Activated CD8-positive, alpha-beta T cell treated with anti-CD3 and anti-CD28 coated beads for 36 hours (primary cell): ENCODE measurements around the gene MAP3K8. TPM values are rescaled to one million over a fixed set of nuclear protein-coding genes. Genes with fewer than 3 reads are reported as not detected.

Experiments
- ATAC-seq: fragments of 200-7000 bp; cut with Tn5 transposase; one replicate; pipeline ENCODE4 v1.10.0; 2021; ENCODE audit warnings: mild to moderate bottlenecking, moderate library complexity
- CTCF ChIA-PET: fragments of 350-600 bp; sonication (Branson Sonifier 250); formaldehyde crosslinking; loops from one replicate; lab custom pipeline; 2021; ENCODE audit warnings: antibody characterized with exemption; lab: Charles Lee
- POLR2A ChIA-PET: fragments of 350-600 bp; sonication (Branson Sonifier 250); formaldehyde crosslinking; loops from one replicate; lab custom pipeline; 2021; ENCODE audit warnings: antibody characterized with exemption; lab: Charles Lee
- DNase-seq: peaks from one replicate; pipeline ENCODE4 v3.0.0-alpha.2; 2020
- H3K27ac Mint-ChIP-seq: one replicate; pipeline ENCODE4 v1.8.0; 2021; ENCODE audit warnings: mild to moderate bottlenecking, mixed read lengths
- H3K27me3 Mint-ChIP-seq: one replicate; pipeline ENCODE4 v1.8.0; 2021; ENCODE audit warnings: mixed read lengths
- H3K36me3 Mint-ChIP-seq: one replicate; pipeline ENCODE4 v1.8.0; 2021; ENCODE audit warnings: low read depth, mixed read lengths
- H3K4me1 Mint-ChIP-seq: one replicate; pipeline ENCODE4 v1.8.0; 2021; ENCODE audit warnings: low read depth, mixed read lengths
- H3K4me3 Mint-ChIP-seq: one replicate; pipeline ENCODE4 v1.8.0; 2021; ENCODE audit warnings: mild to moderate bottlenecking, moderate library complexity, mixed read lengths
- H3K9me3 Mint-ChIP-seq: one replicate; pipeline ENCODE4 v1.8.0; 2021; ENCODE audit warnings: mixed read lengths
- CTCF ChIP-seq: fragments of 200-600 bp; IDR thresholded peaks from one replicate; pipeline ENCODE4 v1.8.0; 2022; ENCODE audit warnings: antibody characterized with exemption, mild to moderate bottlenecking
- intact Hi-C: fragments of 100-400 bp; cut with micrococcal nuclease; formaldehyde crosslinking; loops from one replicate; pipeline ENCODE4 v1.10.0; 2022
- total RNA-seq, 2 experiments: library from RNA; stranded (reverse); gene quantifications; one replicate each; pipeline ENCODE4 v1.2.3, GENCODE V29; 2021

The MAP3K8 gene
- total RNA-seq, 2 experiments from 2014 or later, result 24.0 to 25.7 TPM

- H3K4me3 Mint-ChIP-seq, result no peak overlapping the region
- DNase-seq (no peak), ATAC-seq (no peak)
- ChIA-PET CTCF (interaction anchor here (9.5 kb wide), 1 partner anchor 198 kb away, joined by 129 read pairs; no protein-coding TSS in a partner anchor), POLR2A (interaction anchor here (0.6 kb wide), 1 partner anchor 147 kb away, joined by 3 read pairs; no protein-coding TSS in a partner anchor)
- H3K36me3 Mint-ChIP-seq, result no peaks in the 10 kb centered on the region
- no peak overlapping the region for H3K27ac Mint-ChIP-seq
- peaks cover 10% of the 10 kb centered on the region for H3K27me3 Mint-ChIP-seq
- no peak for TF ChIP-seq CTCF
- no peaks in the 10 kb centered on the region for H3K9me3 Mint-ChIP-seq
- intact Hi-C loops, result no loop called here
- H3K4me1 Mint-ChIP-seq, result peaks cover 2% of the 10 kb centered on the region
These were observed 44.4 kb upstream of the MAP3K8 start for GRCh38 chr10:30389543-30389942.

GRCh38 chr10:30390207-30390606 lies 43.8 kb upstream of the MAP3K8 start:
- DNase-seq (no peak), ATAC-seq (no peak)
- TF ChIP-seq CTCF, result no peak
- Mint-ChIP-seq H3K27ac (no peak overlapping the region), H3K36me3 (no peaks in the 10 kb centered on the region), H3K4me1 (peaks cover 2% of the 10 kb centered on the region), H3K9me3 (no peaks in the 10 kb centered on the region), H3K4me3 (no peak overlapping the region), H3K27me3 (peaks cover 12% of the 10 kb centered on the region)
- ChIA-PET CTCF (interaction anchor here (2.3 to 9.5 kb wide), 2 partner anchors 191 to 197 kb away, joined by 20 to 129 read pairs; no protein-coding TSS in a partner anchor), POLR2A (interaction anchor here (0.7 kb wide), 1 partner anchor 292 kb away, joined by 3 read pairs; no protein-coding TSS in a partner anchor)
- intact Hi-C loops, result loop anchor here (5.0 kb wide), 1 partner anchor 202 kb away; no protein-coding TSS in a partner anchor

- Mint-ChIP-seq H3K27me3 (peaks cover 12% of the 10 kb centered on the region), H3K36me3 (no peaks in the 10 kb centered on the region), H3K9me3 (no peaks in the 10 kb centered on the region), H3K27ac (no peak overlapping the region), H3K4me1 (peaks cover 2% of the 10 kb centered on the region), H3K4me3 (no peak overlapping the region)
- intact Hi-C loops, result loop anchor here (5.0 kb wide), 1 partner anchor 201 kb away; no protein-coding TSS in a partner anchor
- ATAC-seq (no peak), DNase-seq (no peak)
- no peak for TF ChIP-seq CTCF
- ChIA-PET CTCF (interaction anchor here (1.1 to 9.5 kb wide), 7 partner anchors 33 to 196 kb away, joined by 4 to 129 read pairs (median 16); no protein-coding TSS in a partner anchor), POLR2A (no interaction called here)
These were observed 42.7 kb upstream of the MAP3K8 start for GRCh38 chr10:30391266-30391665.

- peaks cover 11% of the 10 kb centered on the region for H3K27me3 Mint-ChIP-seq
- no peak overlapping the region for H3K4me3 Mint-ChIP-seq
- ATAC-seq (peak; percentile 100), DNase-seq (peak; percentile 78)
- peak; percentile 88 for TF ChIP-seq CTCF
- intact Hi-C loops, result loop anchor here (2.0 to 5.0 kb wide), 2 partner anchors 142 to 200 kb away; no protein-coding TSS in a partner anchor
- no peaks in the 10 kb centered on the region for H3K9me3 Mint-ChIP-seq
- no peaks in the 10 kb centered on the region for H3K36me3 Mint-ChIP-seq
- POLR2A ChIA-PET, result no interaction called here
- no peak overlapping the region for H3K27ac Mint-ChIP-seq
- CTCF ChIA-PET, result interaction anchor here (0.6 to 9.5 kb wide), 32 partner anchors 9 to 315 kb away, joined by 3 to 129 read pairs (median 4); no protein-coding TSS in a partner anchor
- H3K4me1 Mint-ChIP-seq, result peaks cover 3% of the 10 kb centered on the region
These were observed 41.4 kb upstream of the MAP3K8 start for GRCh38 chr10:30392564-30392990.

- DNase-seq (no peak), ATAC-seq (no peak)
- ChIA-PET CTCF (interaction anchor here (0.9 to 9.5 kb wide), 5 partner anchors 37 to 197 kb away, joined by 3 to 129 read pairs (median 4); no protein-coding TSS in a partner anchor), POLR2A (no interaction called here)
- no peak overlapping the region for H3K27ac Mint-ChIP-seq
- intact Hi-C loops, result no loop called here
- H3K9me3 Mint-ChIP-seq, result no peaks in the 10 kb centered on the region
- H3K27me3 Mint-ChIP-seq, result peaks cover 11% of the 10 kb centered on the region
- H3K4me1 Mint-ChIP-seq, result peaks cover 18% of the 10 kb centered on the region
- no peak for TF ChIP-seq CTCF
- no peak overlapping the region for H3K4me3 Mint-ChIP-seq
- H3K36me3 Mint-ChIP-seq, result no peaks in the 10 kb centered on the region
These were observed 37.7 kb upstream of the MAP3K8 start for GRCh38 chr10:30396293-30396692.
